Suprapubic skin (tissue), 4 donors: Measurements from ENCODE around the gene DDR2. TPM values are rescaled to one million over a fixed set of nuclear protein-coding genes. Genes with fewer than 3 reads are reported as not detected.
"Not testable (repeated sequence)": the region's sequence is repeated elsewhere in the genome, so short reads cannot be mapped to it uniquely, and the experiment has no call there.

Experiments used
- DNase-seq, 2 donors: peaks; one replicate each; pipeline ENCODE4 v3.0.0-alpha.2; 2019; ENCODE audit warnings: low spot score in 2 of 2
- H3K27ac ChIP-seq: fragments of 200-600 bp; sonication (generic); one replicate; pipeline ENCODE4 v1.5.1; 2019
- H3K27me3 ChIP-seq: fragments of 200-600 bp; sonication (generic); one replicate; pipeline ENCODE4 v1.5.1; 2019
- H3K36me3 ChIP-seq: fragments of 200-600 bp; sonication (generic); one replicate; pipeline ENCODE4 v1.5.1; 2019
- H3K4me1 ChIP-seq: fragments of 200-600 bp; sonication (generic); one replicate; pipeline ENCODE4 v1.5.1; 2019
- H3K4me3 ChIP-seq: fragments of 200-600 bp; sonication (generic); one replicate; pipeline ENCODE4 v1.5.1; 2019; ENCODE audit warnings: mild to moderate bottlenecking
- H3K9me3 ChIP-seq: fragments of 200-600 bp; sonication (generic); one replicate; pipeline ENCODE4 v1.5.1; 2019
- CTCF ChIP-seq, 2 donors: fragments of 200-600 bp in 1 of 2; fragments of 450-650 bp in 1 of 2; sonication (generic) in 1 of 2; IDR thresholded peaks; one replicate each; pipeline ENCODE4 v1.5.1; 2016 to 2019; ENCODE audit warnings: antibody characterized with exemption in 2 of 2, mild to moderate bottlenecking in 1 of 2, moderate library complexity in 1 of 2
- EP300 ChIP-seq: sonication (generic); formaldehyde crosslinking; IDR thresholded peaks from one replicate; pipeline ENCODE4 v1.6.1; 2017; ENCODE audit warnings: antibody characterized with exemption
- POLR2A ChIP-seq, 2 donors: fragments of 450-650 bp; IDR thresholded peaks; one replicate each; pipeline ENCODE4 v1.6.1; 2017; ENCODE audit warnings: antibody characterized with exemption in 2 of 2, mild to moderate bottlenecking in 2 of 2, moderate library complexity in 2 of 2
- POLR2AphosphoS5 ChIP-seq, 3 donors: sonication (generic); formaldehyde crosslinking; IDR thresholded peaks; one replicate each; pipeline ENCODE4 v1.6.1; 2017; ENCODE audit warnings: antibody characterized with exemption in 3 of 3
- WGBS: methylation state at CpG from one replicate; pipeline ENCODE4 v1.1.5; 2018; 5-methylcytosine and 5-hydroxymethylcytosine counted together
- total RNA-seq, 4 donors: library from RNA; depleted of rRNA; stranded (reverse); fragments of >200 nt; gene quantifications; one replicate each; pipeline ENCODE4 v1.1.0, GENCODE V29; 2016

DDR2 gene
- total RNA-seq, 4 donors from 2014 or later, result 7.7 to 50.2 (median 13.8) TPM

GRCh38 chr1:162772571-162773154 is 140.4 kb downstream of the DDR2 start:
- Histone ChIP-seq H3K9me3 (no peaks in the 10 kb centered on the region), H3K4me1 (no peaks in the 10 kb centered on the region), H3K4me3 (no peak overlapping the region), H3K27ac (no peak overlapping the region), H3K27me3 (no peaks in the 10 kb centered on the region), H3K36me3 (peaks cover 15% of the 10 kb centered on the region)
- WGBS, result 87% methylated on average over 4 of the region's 4 CpGs
- TF ChIP-seq EP300 (no peak), CTCF (IDR thresholded peaks at IDR 0.05) (no peak), POLR2A (IDR thresholded peaks at IDR 0.05) (no peak), POLR2AphosphoS5 (IDR thresholded peaks at IDR 0.05) (no peak)
- no peak for DNase-seq

GRCh38 chr1:162774007-162774406 is 141.7 kb downstream of the DDR2 start:
- no peaks in the 10 kb centered on the region for H3K4me1 ChIP-seq
- no peak overlapping the region for H3K4me3 ChIP-seq
- DNase-seq, result no peak
- TF ChIP-seq CTCF (IDR thresholded peaks at IDR 0.05) (no peak), POLR2A (IDR thresholded peaks at IDR 0.05) (no peak), POLR2AphosphoS5 (IDR thresholded peaks at IDR 0.05) (no peak), EP300 (no peak)
- H3K27me3 ChIP-seq, result no peaks in the 10 kb centered on the region
- H3K9me3 ChIP-seq, result no peaks in the 10 kb centered on the region
- H3K27ac ChIP-seq, result no peak overlapping the region
- peaks cover 15% of the 10 kb centered on the region for H3K36me3 ChIP-seq

GRCh38 chr1:162779043-162779442 is 146.8 kb downstream of the DDR2 start:
- WGBS, result 100% methylated on average over 1 of the region's 1 CpG
- Histone ChIP-seq H3K9me3 (no peaks in the 10 kb centered on the region), H3K27me3 (no peaks in the 10 kb centered on the region), H3K4me1 (no peaks in the 10 kb centered on the region), H3K4me3 (no peak overlapping the region), H3K36me3 (peaks cover 9% of the 10 kb centered on the region), H3K27ac (no peak overlapping the region)
- TF ChIP-seq EP300, result no peak
- no peak for TF ChIP-seq POLR2A (IDR thresholded peaks at IDR 0.05)
- TF ChIP-seq CTCF (IDR thresholded peaks at IDR 0.05), result no peak
- TF ChIP-seq POLR2AphosphoS5 (IDR thresholded peaks at IDR 0.05), result no peak
- DNase-seq, result no peak

GRCh38 chr1:162782671-162783070 is 150.4 kb downstream of the DDR2 start:
- TF ChIP-seq POLR2AphosphoS5 (IDR thresholded peaks at IDR 0.05) (no peak), EP300 (no peak), POLR2A (IDR thresholded peaks at IDR 0.05) (no peak), CTCF (IDR thresholded peaks at IDR 0.05) (no peak)
- H3K36me3 ChIP-seq, result peaks cover 5% of the 10 kb centered on the region
- no peaks in the 10 kb centered on the region for H3K9me3 ChIP-seq
- no peaks in the 10 kb centered on the region for H3K27me3 ChIP-seq
- no peak overlapping the region for H3K27ac ChIP-seq
- no peaks in the 10 kb centered on the region for H3K4me1 ChIP-seq
- no peak overlapping the region for H3K4me3 ChIP-seq
- no peak for DNase-seq

- not testable (repeated sequence) for H3K36me3 ChIP-seq, H3K9me3 ChIP-seq, H3K27me3 ChIP-seq, DNase-seq, H3K4me1 ChIP-seq, H3K27ac ChIP-seq, H3K4me3 ChIP-seq
- WGBS, result no CpG with 5 or more reads among the region's 1 CpG
Measured at GRCh38 chr1:162784926-162785325, 152.7 kb downstream of the DDR2 start.

- DNase-seq, H3K9me3 ChIP-seq, H3K27me3 ChIP-seq, H3K27ac ChIP-seq, H3K36me3 ChIP-seq, H3K4me1 ChIP-seq, H3K4me3 ChIP-seq: not testable (repeated sequence)
- WGBS, result 89% methylated on average over 1 of the region's 1 CpG
Measured at GRCh38 chr1:162788783-162789182, 156.5 kb downstream of the DDR2 start.

GRCh38 chr1:162790303-162790984 is 158.2 kb downstream of the DDR2 start, which contains the start of gene HSD17B7:
HSD17B7 (plus strand) TSS chr1:162790702; CDS start chr1:162790801, 99 bp downstream.
- H3K4me1 ChIP-seq, result not testable (repeated sequence)
- 10% methylated on average over 4 of the region's 49 CpGs for WGBS
- peak; percentile 86 to 87 for DNase-seq

GRCh38 chr1:162790985-162791357 is 158.7 kb downstream of the DDR2 start:
- Histone ChIP-seq H3K4me3 (peak overlapping the region; percentile 49), H3K27ac (peak overlapping the region; percentile 78)
- 0% methylated on average over 6 of the region's 8 CpGs for WGBS
- not testable (repeated sequence) for H3K27me3 ChIP-seq, H3K36me3 ChIP-seq, DNase-seq, H3K9me3 ChIP-seq, H3K4me1 ChIP-seq

More at GRCh38 chr1:162790303-162790984, 158.2 kb downstream of the DDR2 start, which contains the start of gene HSD17B7:
- not testable (repeated sequence) for H3K9me3 ChIP-seq, H3K27me3 ChIP-seq, H3K36me3 ChIP-seq
- Histone ChIP-seq H3K4me3 (peak within 1 kb of the TSS; percentile 49), H3K27ac (peak within 1 kb of the TSS; percentile 78)

GRCh38 chr1:162794284-162794683 is 162.0 kb downstream of the DDR2 start:
- H3K4me1 ChIP-seq, H3K27ac ChIP-seq: not testable (repeated sequence)

More at GRCh38 chr1:162794284-162794683, 162.0 kb downstream of the DDR2 start:
- H3K27me3 ChIP-seq, DNase-seq, H3K4me3 ChIP-seq, H3K9me3 ChIP-seq, H3K36me3 ChIP-seq: not testable (repeated sequence)
- 81% methylated on average over 1 of the region's 1 CpG for WGBS
